NCI-H2227 (cell line): Measurements from ENCODE around the gene SLC9A7.

Experiments
- DNase-seq: peaks from one replicate; lab custom pipeline; 2025; ENCODE audit not compliant: unreplicated experiment; lab: John Stamatoyannopoulos, UW

SLC9A7 gene

DNA sequence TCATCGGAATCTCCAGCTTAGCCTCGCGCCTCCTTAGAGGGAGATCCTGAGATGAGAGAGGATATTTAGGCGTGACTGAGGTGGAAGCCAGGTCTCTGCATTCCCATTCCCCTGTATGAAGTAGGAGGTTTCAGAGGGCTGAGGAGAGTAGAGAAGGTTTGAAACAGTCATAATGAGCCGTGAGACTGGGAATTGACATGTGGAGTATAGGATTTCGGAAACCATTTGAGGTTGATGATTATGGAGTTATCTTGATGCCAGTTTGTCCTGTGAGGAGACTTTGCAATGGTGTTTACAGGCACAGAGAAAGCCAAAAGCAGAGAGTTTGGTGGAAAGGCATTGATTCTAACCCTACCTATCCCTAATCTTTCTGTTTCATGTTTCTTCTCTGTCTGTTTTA, 183.3 kb downstream of the SLC9A7 start:
- no peak for DNase-seq

DNA sequence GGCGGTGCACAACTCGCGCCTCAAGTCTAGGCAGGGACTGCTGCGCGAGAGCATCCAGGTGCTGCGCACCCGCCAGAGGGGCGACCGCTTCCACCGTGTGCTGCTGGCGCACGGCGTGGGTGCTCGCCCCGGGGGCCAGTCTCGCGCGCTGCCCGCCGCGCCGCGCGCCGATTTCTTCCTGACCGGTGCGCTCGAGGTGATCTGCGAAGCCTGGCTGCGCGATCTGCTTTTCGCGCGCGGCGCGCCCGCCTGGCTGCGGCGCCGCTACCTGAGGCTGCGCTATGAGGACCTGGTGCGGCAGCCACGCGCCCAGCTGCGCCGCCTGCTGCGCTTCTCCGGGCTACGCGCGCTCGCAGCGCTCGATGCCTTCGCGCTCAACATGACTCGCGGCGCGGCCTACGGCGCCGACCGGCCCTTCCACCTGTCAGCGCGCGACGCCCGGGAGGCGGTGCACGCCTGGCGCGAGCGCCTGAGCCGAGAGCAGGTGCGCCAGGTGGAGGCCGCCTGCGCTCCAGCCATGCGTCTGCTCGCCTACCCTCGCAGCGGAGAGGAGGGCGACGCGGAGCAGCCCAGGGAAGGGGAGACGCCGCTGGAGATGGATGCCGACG, 184.0 kb downstream of the SLC9A7 start:
- peak; percentile 61 for DNase-seq

GRCh38 chrX:46573892-46574773, 184.8 kb downstream of the SLC9A7 start:
- peak; percentile 80 for DNase-seq

DNA sequence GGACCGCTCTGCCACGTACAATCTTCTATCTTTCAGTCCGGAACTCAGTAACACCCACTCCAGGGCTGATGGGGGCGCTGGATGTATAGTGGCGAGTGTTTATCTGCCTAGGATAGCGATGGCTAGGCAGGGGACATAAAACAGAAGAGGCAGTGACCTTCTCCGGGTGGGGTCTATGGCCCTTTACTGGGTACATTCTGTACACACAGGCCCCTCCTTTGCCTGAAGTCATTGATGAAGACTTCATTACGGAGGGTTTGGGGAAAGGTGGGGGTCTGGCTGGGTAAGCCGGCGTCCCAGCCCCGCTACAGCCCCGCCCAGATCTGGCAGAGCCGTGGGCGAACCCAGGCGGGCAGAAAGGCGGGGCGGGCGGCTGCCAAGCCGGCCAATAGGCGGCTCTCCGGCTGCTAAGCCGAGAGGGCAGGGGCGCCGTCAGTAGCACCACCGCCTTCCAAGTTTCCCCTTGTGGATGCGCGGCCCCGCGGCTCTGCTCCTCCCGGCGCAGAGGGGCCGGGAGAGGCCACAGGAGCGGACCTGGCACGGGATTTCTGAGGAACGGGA, 185.5 kb downstream of the SLC9A7 start, which contains the start of gene CHST7:
Gene CHST7, plus strand, starts transcription at position 435 of the 561 bp plus-strand sequence. CDS start 167 bp downstream, outside the sequence.
- DNase-seq: peak; percentile 84

- no peak for DNase-seq
Measured at GRCh38 chrX:46572340-46572936, 186.5 kb downstream of the SLC9A7 start.

DNA sequence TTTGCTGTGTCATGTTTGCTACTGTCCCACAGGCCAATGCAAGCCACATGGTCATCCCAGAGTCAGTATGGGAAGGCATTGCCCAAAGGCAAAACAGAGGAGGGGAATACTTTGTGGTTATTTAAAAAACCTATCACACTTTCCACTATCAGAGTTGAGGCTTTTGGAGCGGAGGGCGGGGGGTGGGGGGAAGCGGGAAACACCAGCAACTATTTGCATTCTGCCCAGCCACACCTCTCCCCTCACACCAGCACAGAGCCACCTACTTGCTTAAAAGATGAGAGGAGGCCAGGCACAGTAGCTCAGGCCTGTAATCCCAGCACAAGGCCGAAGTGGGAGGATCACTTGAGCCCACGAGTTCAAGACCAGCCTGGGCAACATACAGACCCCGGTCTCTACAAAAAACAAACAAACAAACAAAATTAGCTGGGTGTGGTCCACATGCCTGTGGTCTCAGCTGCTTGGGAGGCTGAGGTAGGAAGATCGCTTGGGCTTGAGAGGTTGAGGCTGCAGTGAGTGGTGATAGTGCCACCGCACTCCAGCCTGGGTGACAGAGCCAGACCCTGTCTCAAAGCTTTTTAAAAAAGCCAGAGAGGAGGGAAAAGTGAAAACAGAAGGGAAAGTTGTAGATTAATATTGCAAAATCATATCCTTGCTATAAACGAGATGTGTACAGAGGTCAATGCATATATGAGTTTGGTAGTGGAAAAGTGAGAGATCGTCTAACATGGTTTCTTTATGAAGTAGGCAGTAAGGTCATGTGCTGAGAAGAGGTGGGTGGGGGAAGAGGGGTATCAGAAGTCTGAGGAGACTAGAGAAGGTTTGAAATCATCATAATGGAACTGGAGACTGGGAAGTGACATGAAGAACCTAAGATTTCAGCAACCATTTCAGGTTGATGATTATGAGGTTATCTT, 187.2 kb downstream of the SLC9A7 start:
- DNase-seq: no peak

GRCh38 chrX:46569621-46570020, 189.3 kb downstream of the SLC9A7 start:
- DNase-seq: no peak

GRCh38 chrX:46567388-46567787, 191.5 kb downstream of the SLC9A7 start:
- DNase-seq: no peak

DNA sequence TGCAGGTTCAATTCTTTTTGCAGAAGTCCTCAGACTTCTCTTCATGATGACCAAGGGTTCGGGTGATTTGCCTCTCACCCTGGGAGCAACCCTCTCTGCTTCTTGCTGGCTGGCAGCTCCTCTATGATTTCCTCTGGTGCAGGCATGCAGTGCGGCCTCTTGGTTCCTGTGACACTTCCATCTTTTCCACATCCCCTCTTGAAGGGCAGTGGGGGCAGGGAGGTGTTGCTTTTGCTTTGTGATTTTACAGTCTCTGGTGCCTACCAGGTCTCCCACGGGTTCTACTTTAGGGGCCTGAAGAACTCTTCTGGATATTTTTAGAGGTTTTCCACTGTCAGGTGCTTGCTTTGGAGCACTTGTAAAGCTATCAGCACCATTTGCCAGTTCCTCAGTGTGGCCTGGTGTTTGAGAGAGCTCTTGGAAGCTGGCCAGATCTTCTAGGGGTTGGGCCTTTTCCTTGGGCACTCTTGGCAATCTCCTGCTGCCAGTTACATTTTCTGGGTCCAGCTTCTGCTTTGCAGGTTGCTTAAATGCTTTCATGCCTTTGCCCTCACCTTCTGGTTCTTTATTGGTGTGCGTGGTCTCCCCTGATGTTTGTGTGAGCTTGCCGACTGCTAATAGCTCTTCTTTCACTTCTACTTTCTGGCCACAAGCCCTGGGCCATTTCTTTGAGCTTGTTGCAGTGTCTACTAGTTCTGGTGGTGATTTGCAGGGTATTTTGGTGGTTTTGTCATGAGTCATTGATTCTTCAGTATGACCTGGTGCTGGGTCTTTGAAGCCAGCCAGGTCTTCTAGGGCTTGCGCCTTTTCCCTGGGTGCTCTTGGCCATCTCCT, 196.9 kb downstream of the SLC9A7 start:
- DNase-seq: no peak

- no peak for DNase-seq
Measured at GRCh38 chrX:46559062-46559461, 199.9 kb downstream of the SLC9A7 start.

DNA sequence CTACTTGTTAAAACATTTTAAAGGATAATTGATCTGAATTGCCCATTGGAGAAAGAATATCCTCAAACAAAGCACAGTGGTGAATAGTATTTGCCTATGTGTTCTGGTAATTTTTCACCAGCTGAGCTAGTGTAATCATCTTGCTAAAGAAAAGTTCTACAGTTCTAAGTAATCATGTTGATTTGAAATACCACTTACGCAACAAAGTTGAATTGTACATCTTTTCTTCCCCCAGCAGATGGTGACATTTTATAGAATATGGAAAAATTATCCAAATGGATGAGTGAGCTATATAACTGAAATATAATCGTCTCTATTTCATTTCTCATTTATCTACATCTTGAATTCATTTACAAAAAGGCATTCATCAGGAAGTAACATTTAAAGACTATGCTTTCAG, 204.0 kb downstream of the SLC9A7 start:
- peak; percentile 21 for DNase-seq

- no peak for DNase-seq
Measured at GRCh38 chrX:46553935-46554334, 205.0 kb downstream of the SLC9A7 start.

DNA sequence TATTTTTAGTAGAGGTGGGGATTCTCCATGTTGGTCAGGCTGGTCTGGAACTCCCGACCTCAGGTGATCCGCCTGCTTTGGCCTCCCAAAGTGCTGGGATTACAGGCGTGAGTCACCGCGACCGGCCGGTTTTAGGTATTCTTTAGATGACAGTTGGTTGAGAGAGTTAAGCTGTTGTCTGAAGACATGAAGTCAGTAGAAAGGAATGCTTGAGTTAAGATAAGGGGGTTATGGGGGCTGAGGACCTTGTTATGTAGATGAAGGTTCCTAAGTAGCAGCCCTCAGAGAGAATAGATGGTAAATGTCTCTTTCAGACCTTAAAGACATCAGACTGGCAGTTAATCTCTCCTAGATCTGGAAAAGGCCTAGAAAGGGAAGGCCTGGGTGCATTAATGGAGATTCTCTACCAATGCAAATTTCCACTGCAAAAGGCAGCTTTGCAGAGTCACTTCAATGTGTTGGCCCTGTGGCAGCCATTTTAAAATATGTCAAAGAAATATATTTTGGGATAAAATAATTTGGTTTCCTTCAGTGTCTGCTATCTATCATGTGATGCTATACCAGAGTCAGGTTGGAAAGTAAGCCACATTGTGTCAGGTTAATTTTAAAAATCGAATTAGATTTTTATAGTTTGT, 207.3 kb downstream of the SLC9A7 start:
- DNase-seq: no peak

- DNase-seq: no peak
Measured at GRCh38 chrX:46549914-46550313, 209.0 kb downstream of the SLC9A7 start.
